Mesendoderm (in vitro differentiated cells): Measurements from ENCODE around the gene CEP83.

Source experiments
- DNase-seq: peaks from one replicate; pipeline ENCODE4 v3.0.0; 2013
- H2AK5ac ChIP-seq: 2 replicates; pipeline ENCODE4 v1.6.1; 2013; ENCODE audit warnings: low read length, inconsistent platforms
- H2BK120ac ChIP-seq: 2 replicates; pipeline ENCODE4 v1.6.1; 2013; ENCODE audit warnings: low read depth, mild to moderate bottlenecking, low read length, moderate library complexity, mixed read lengths
- H2BK15ac ChIP-seq: replicated peaks from 2 replicates; pipeline ENCODE4 v1.6.1; 2013; ENCODE audit warnings: low read depth, mild to moderate bottlenecking, moderate library complexity
- H2BK5ac ChIP-seq: 2 replicates; pipeline ENCODE4 v1.6.1; 2013; ENCODE audit warnings: low read length, inconsistent platforms
- H3K18ac ChIP-seq: 2 replicates; pipeline ENCODE4 v1.6.1; 2013; ENCODE audit warnings: mild to moderate bottlenecking, low read length, mixed read lengths
- H3K23ac ChIP-seq: one replicate; pipeline ENCODE4 v1.6.1; 2013; ENCODE audit warnings: low read length
- H3K27ac ChIP-seq: 2 replicates; pipeline ENCODE4 v1.5.1; 2013; ENCODE audit warnings: low read depth, mild to moderate bottlenecking, inconsistent platforms, low read length, moderate library complexity
- H3K27me3 ChIP-seq: 2 replicates; pipeline ENCODE4 v1.6.1; 2013; ENCODE audit warnings: low read length, control low read depth, mild to moderate bottlenecking, inconsistent platforms; ENCODE audit not compliant: insufficient read depth, poor library complexity
- H3K36me3 ChIP-seq: 2 replicates; pipeline ENCODE4 v1.6.1; 2013; ENCODE audit warnings: low read length, inconsistent platforms; ENCODE audit not compliant: control insufficient read depth, insufficient read depth
- H3K4ac ChIP-seq: one replicate; pipeline ENCODE4 v1.6.1; 2013; ENCODE audit warnings: low read depth, mild to moderate bottlenecking, low read length, moderate library complexity
- H3K4me1 ChIP-seq: 2 replicates; pipeline ENCODE4 v1.6.1; 2013; ENCODE audit warnings: low read depth, low read length, inconsistent platforms; ENCODE audit not compliant: control insufficient read depth
- H3K4me2 ChIP-seq: 2 replicates; pipeline ENCODE4 v1.6.1; 2013; ENCODE audit warnings: low read length
- H3K4me3 ChIP-seq: 2 replicates; pipeline ENCODE4 v1.5.1; 2013; ENCODE audit warnings: mild to moderate bottlenecking, low read length
- H3K56ac ChIP-seq: one replicate; pipeline ENCODE4 v1.6.1; 2013; ENCODE audit warnings: low read length
- H3K79me1 ChIP-seq: 2 replicates; pipeline ENCODE4 v1.6.1; 2013; ENCODE audit warnings: low read length, inconsistent platforms
- H3K79me2 ChIP-seq: 2 replicates; pipeline ENCODE4 v1.6.1; 2013; ENCODE audit warnings: mild to moderate bottlenecking, low read length; ENCODE audit not compliant: control insufficient read depth, insufficient read depth
- H3K9ac ChIP-seq: 2 replicates; pipeline ENCODE4 v1.6.1; 2013; ENCODE audit warnings: low read length, inconsistent platforms
- H4K5ac ChIP-seq: one replicate; pipeline ENCODE4 v1.6.1; 2013; ENCODE audit warnings: low read length
- H4K8ac ChIP-seq: one replicate; pipeline ENCODE4 v1.6.1; 2013; ENCODE audit warnings: low read depth, mild to moderate bottlenecking, control low read depth, low read length, moderate library complexity
- WGBS: extraction: QIAGEN DNeasy Blood & Tissue Kit; methylation state at CpG from one replicate; pipeline ENCODE4 v1.1.7; 2013; ENCODE audit warnings: low lambda C conversion rate, missing lambda C conversion rate; ENCODE audit not compliant: insufficient coverage; ENCODE audit errors: extremely low coverage; 5-methylcytosine and 5-hydroxymethylcytosine counted together

Gene CEP83

DNA sequence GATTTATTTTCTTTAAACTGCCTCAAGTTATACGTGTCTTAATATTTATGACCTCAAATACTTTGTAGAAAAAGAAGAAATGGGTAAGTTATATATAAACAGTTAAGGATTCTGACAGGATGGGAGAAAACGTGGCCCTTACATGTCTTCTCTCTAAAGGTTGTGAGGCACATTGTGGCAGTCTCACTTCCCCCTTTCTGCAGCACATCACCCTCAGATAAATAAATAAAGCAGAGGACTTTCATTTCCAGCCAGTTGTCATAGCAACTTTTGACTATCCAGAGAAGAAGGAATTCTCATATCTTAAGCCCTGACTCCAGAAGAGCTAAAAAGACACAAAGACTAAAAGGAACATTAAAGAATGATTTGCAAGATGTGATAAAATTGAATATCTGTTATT is 28.8 kb upstream of the CEP83 start:
- H2AK5ac ChIP-seq = no peak overlapping the region
- H3K36me3 ChIP-seq = no peaks in the 10 kb centered on the region
- H3K23ac ChIP-seq = no peak overlapping the region
- no peaks in the 10 kb centered on the region for H3K79me2 ChIP-seq
- no peak overlapping the region for H3K4me3 ChIP-seq
- no peak overlapping the region for H2BK120ac ChIP-seq
- H3K27ac ChIP-seq = no peak overlapping the region
- H4K5ac ChIP-seq = no peak overlapping the region
- no peak for DNase-seq
- no peak overlapping the region for H2BK15ac ChIP-seq
- H3K56ac ChIP-seq = no peak overlapping the region
- H3K18ac ChIP-seq = no peak overlapping the region
- no peaks in the 10 kb centered on the region for H3K4me1 ChIP-seq
- H3K4ac ChIP-seq = no peak overlapping the region
- H3K4me2 ChIP-seq = no peak overlapping the region
- no peak overlapping the region for H4K8ac ChIP-seq
- no peak overlapping the region for H2BK5ac ChIP-seq
- H3K9ac ChIP-seq = no peak overlapping the region
- no peaks in the 10 kb centered on the region for H3K79me1 ChIP-seq
- WGBS = no CpG with 5 or more reads among the region's 2 CpGs
- H3K27me3 ChIP-seq = no peaks in the 10 kb centered on the region

DNA sequence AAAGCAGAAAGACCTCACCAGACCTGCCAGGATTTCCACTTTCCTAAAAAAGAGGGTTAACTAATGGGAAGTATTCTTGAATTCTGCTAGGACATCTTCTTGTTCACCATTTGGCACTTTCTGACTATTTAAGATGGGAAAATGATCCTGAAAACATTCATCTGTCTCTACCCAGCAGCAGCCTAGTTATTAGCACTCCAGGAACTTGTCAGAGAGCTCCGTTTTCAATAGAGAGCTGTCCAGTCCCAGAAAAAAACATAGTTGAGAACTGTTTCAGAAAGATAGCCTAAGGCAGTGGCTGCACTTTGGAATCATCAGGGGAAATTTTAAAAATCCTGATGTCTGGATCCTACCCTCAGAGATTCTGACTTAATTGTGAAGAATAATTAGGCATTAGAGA is 22.1 kb upstream of the CEP83 start:
- Histone ChIP-seq H3K36me3 (no peaks in the 10 kb centered on the region), H3K79me2 (no peaks in the 10 kb centered on the region), H3K18ac (no peak overlapping the region), H3K4me3 (no peak overlapping the region), H3K4me1 (no peaks in the 10 kb centered on the region), H2AK5ac (no peak overlapping the region), H3K27me3 (no peaks in the 10 kb centered on the region), H3K23ac (no peak overlapping the region), H3K9ac (no peak overlapping the region), H4K8ac (no peak overlapping the region), H3K56ac (no peak overlapping the region), H3K79me1 (no peaks in the 10 kb centered on the region), H3K27ac (no peak overlapping the region), H2BK5ac (no peak overlapping the region), H3K4ac (no peak overlapping the region), H3K4me2 (no peak overlapping the region), H2BK120ac (no peak overlapping the region), H4K5ac (no peak overlapping the region), H2BK15ac (no peak overlapping the region)
- DNase-seq = no peak
- no CpG with 5 or more reads among the region's 1 CpG for WGBS

DNA sequence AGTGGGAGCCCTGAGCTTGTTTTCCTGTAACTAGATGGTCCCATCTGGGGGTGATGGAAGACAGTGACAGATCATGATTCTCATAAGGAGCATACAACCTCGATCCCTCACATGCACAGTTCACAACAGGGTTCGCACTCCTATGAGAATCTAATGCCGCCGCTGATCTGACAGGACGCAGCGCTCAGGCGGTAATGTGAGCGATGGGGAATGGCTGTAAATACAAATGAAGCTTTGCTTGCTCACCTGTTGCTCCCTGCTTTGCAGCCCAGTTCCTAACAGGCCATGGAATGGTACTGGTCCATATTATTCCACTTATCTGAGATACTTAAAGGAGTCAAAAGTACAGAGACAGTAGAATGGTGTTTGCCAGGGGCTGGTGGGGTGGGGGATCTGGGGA is 9.9 kb upstream of the CEP83 start:
- Histone ChIP-seq H3K36me3 (no peaks in the 10 kb centered on the region), H3K4me1 (no peaks in the 10 kb centered on the region), H3K23ac (no peak overlapping the region), H3K18ac (no peak overlapping the region), H3K4ac (no peak overlapping the region), H3K27ac (no peak overlapping the region), H3K4me3 (no peak overlapping the region), H3K4me2 (no peak overlapping the region), H2BK5ac (no peak overlapping the region), H3K79me1 (no peaks in the 10 kb centered on the region), H3K27me3 (no peaks in the 10 kb centered on the region), H2BK15ac (no peak overlapping the region), H4K8ac (no peak overlapping the region), H3K9ac (no peak overlapping the region), H2AK5ac (no peak overlapping the region), H3K56ac (no peak overlapping the region), H2BK120ac (no peak overlapping the region), H4K5ac (no peak overlapping the region), H3K79me2 (no peaks in the 10 kb centered on the region)
- no peak for DNase-seq
- no CpG with 5 or more reads among the region's 8 CpGs for WGBS

DNA sequence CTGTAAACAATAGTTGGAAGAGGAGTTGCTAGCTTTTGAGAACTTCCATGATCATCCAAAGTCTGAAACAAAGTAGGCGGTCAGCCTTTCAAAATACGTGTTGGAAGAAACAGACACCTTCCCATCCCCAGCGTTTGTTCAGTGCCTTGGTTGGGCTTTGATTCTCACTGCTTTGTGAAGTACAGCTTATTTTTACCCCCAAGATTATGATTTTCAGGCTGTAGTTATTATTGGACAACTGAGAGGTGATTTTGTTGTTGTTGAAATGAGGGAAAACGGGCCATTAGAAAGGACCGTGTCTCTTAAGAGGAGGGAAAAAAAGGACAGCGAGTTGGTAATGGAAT is 921 bp upstream of the CEP83 start:
- peak overlapping the region; percentile 70 for H3K9ac ChIP-seq
- H3K27ac ChIP-seq = no peak overlapping the region

DNA sequence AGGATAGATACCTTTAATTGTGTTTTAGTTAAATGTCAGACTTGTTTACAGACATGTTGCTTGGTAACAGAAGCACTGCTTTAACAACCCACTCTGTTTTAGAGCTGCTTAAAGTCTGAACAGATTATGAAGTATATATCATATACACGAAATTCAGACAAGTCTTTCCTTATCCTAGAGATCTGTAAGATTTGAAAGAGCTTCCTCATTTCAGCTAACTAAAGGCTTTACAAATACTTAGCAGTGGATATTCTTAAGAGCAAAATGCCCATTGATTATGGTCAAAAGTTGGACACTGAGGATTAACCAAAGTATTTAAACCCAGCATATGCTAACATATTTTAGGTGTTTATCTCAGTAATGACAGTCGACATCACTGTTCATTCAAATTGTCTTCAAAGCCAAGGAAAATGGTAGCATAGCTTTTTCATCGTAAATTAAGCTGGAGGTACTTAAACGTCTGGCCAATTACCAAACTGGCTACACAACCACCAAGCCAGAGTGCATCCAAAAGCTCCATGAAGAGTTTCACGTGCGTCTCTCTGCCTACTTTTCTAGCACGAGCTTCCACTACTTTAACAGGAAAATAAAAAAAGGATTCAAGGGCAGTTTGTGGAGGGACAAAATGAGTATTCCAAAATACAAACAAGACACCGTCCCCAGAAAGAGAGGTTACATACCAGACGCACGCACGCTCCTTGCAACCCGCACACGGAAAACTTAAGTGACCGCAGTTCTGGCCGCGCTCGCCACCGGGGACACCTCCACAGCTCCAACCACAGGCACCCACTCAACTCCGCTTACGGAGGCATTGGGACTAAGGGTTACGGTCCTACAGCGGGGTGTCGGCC is 565 bp downstream of the CEP83 start:
- H3K4me3 ChIP-seq = peak overlapping the region; percentile 89
- peak overlapping the region; percentile 95 for H3K9ac ChIP-seq
- peak overlapping the region; percentile 39 for H3K4me2 ChIP-seq
- peak overlapping the region; percentile 15 for H3K27ac ChIP-seq
- H3K18ac ChIP-seq = peak overlapping the region; percentile 15
- no peak overlapping the region for H3K4ac ChIP-seq
- H3K79me2 ChIP-seq = no peaks in the 10 kb centered on the region
- H4K5ac ChIP-seq = no peak overlapping the region
- H3K79me1 ChIP-seq = peaks cover 4% of the 10 kb centered on the region
- no peak overlapping the region for H4K8ac ChIP-seq
- peak; percentile 49 for DNase-seq
- no peaks in the 10 kb centered on the region for H3K36me3 ChIP-seq
- no peak overlapping the region for H2BK15ac ChIP-seq
- H3K4me1 ChIP-seq = no peaks in the 10 kb centered on the region
- no CpG with 5 or more reads among the region's 23 CpGs for WGBS
- no peak overlapping the region for H2BK120ac ChIP-seq
- no peaks in the 10 kb centered on the region for H3K27me3 ChIP-seq
- H2AK5ac ChIP-seq = no peak overlapping the region
- H3K23ac ChIP-seq = no peak overlapping the region
- H2BK5ac ChIP-seq = peak overlapping the region; percentile 29
- peak overlapping the region; percentile 98 for H3K56ac ChIP-seq

More for the DNA sequence above, 921 bp upstream of the CEP83 start:
- Histone ChIP-seq H3K4me3 (peak overlapping the region; percentile 28), H3K79me2 (no peaks in the 10 kb centered on the region), H3K27me3 (no peaks in the 10 kb centered on the region), H3K4me2 (peak overlapping the region; percentile 49), H3K4me1 (no peaks in the 10 kb centered on the region), H3K18ac (peak overlapping the region; percentile 29), H3K36me3 (no peaks in the 10 kb centered on the region), H3K79me1 (peaks cover 2% of the 10 kb centered on the region), H2AK5ac (no peak overlapping the region), H3K23ac (no peak overlapping the region), H2BK120ac (no peak overlapping the region), H3K4ac (peak overlapping the region; percentile 1), H3K56ac (peak overlapping the region; percentile 98), H2BK15ac (no peak overlapping the region), H4K8ac (no peak overlapping the region), H2BK5ac (no peak overlapping the region), H4K5ac (no peak overlapping the region)
- no peak for DNase-seq
- no CpG with 5 or more reads among the region's 6 CpGs for WGBS

DNA sequence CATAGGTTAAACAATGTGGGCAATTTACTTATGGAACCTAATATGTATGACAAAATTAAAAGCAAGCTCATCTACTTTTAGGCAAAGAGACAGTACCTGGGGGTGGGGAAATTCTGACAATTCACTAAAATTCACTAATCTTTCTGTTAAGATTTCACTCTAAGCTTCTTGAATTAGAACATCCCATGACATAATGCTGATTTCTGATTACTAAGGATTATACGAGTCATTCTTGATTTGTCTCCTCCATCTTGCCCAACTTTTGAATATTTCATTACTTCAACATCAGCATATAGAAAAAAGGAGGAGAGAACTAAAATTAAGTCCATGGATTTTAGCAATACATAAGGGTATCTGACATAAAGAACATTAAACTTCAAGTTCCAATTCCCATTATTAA is 2.4 kb downstream of the CEP83 start:
- H3K36me3 ChIP-seq = no peaks in the 10 kb centered on the region
- H4K8ac ChIP-seq = no peak overlapping the region
- H2BK5ac ChIP-seq = no peak overlapping the region
- no peak overlapping the region for H3K23ac ChIP-seq
- no peak overlapping the region for H3K18ac ChIP-seq
- H4K5ac ChIP-seq = no peak overlapping the region
- no peak overlapping the region for H2AK5ac ChIP-seq
- H3K27ac ChIP-seq = no peak overlapping the region
- no peak overlapping the region for H3K4me3 ChIP-seq
- no peak overlapping the region for H2BK15ac ChIP-seq
- H3K4me1 ChIP-seq = no peaks in the 10 kb centered on the region
- no peak overlapping the region for H3K9ac ChIP-seq
- H3K27me3 ChIP-seq = no peaks in the 10 kb centered on the region
- H3K4ac ChIP-seq = no peak overlapping the region
- no CpG with 5 or more reads among the region's 1 CpG for WGBS
- H3K56ac ChIP-seq = no peak overlapping the region
- H3K4me2 ChIP-seq = no peak overlapping the region
- no peak for DNase-seq
- peaks cover 4% of the 10 kb centered on the region for H3K79me1 ChIP-seq
- H2BK120ac ChIP-seq = no peak overlapping the region
- peaks cover 1% of the 10 kb centered on the region for H3K79me2 ChIP-seq
